Activated CD4-positive, alpha-beta memory T cell treated with anti-CD3 and anti-CD28 coated beads, Interleukin-2, amount 10 ng/mL, durations not matched to agents 7 days and 5 days (primary cell): ENCODE data around the gene DUXA. TPM values are rescaled to one million over a fixed set of nuclear protein-coding genes. Genes with fewer than 3 reads are reported as not detected.
"Not testable (repeated sequence)": the region's sequence is repeated elsewhere in the genome, so short reads cannot be mapped to it uniquely, and the experiment has no call there.

Experiments
- CTCF ChIA-PET: fragments of 350-600 bp; sonication (Branson Sonifier 250); formaldehyde crosslinking; loops from one replicate; lab custom pipeline; 2021; ENCODE audit warnings: antibody characterized with exemption, inconsistent platforms; lab: Charles Lee
- POLR2A ChIA-PET: fragments of 350-600 bp; sonication (Branson Sonifier 250); formaldehyde crosslinking; loops from one replicate; lab custom pipeline; 2021; ENCODE audit warnings: antibody characterized with exemption; lab: Charles Lee
- DNase-seq: peaks from one replicate; pipeline ENCODE4 v3.0.0-alpha.2; 2020
- H3K27ac Mint-ChIP-seq: one replicate; pipeline ENCODE4 v1.8.0; 2021; ENCODE audit warnings: mild to moderate bottlenecking, mixed read lengths
- H3K27me3 Mint-ChIP-seq: one replicate; pipeline ENCODE4 v1.8.0; 2021; ENCODE audit warnings: mixed read lengths
- H3K36me3 Mint-ChIP-seq: one replicate; pipeline ENCODE4 v1.8.0; 2021; ENCODE audit warnings: low read depth, mixed read lengths
- H3K4me1 Mint-ChIP-seq: one replicate; pipeline ENCODE4 v1.8.0; 2021; ENCODE audit warnings: mixed read lengths
- H3K4me3 Mint-ChIP-seq: one replicate; pipeline ENCODE4 v1.8.0; 2021; ENCODE audit warnings: mild to moderate bottlenecking, mixed read lengths
- H3K9me3 Mint-ChIP-seq: one replicate; pipeline ENCODE4 v1.8.0; 2021; ENCODE audit warnings: mixed read lengths
- total RNA-seq, 2 experiments: library from RNA; stranded (reverse); gene quantifications; one replicate each; pipeline ENCODE4 v1.2.3, GENCODE V29; 2021

The DUXA gene
- not detected for total RNA-seq

- no peak for DNase-seq
- Mint-ChIP-seq H3K4me1 (peaks cover 5% of the 10 kb centered on the region), H3K36me3 (peaks cover 4% of the 10 kb centered on the region), H3K4me3 (no peak within 1 kb of the TSS), H3K27me3 (no peaks in the 10 kb centered on the region), H3K27ac (no peak within 1 kb of the TSS), H3K9me3 (peaks cover 25% of the 10 kb centered on the region)
- CTCF ChIA-PET: no interaction called here
- POLR2A ChIA-PET: no interaction called here
Observed at GRCh38 chr19:57167385-57167784, at the start of gene DUXA. Gene DUXA (minus strand): TSS chr19:57167485. CDS start chr19:57167443, 42 bp downstream.

- H3K9me3 Mint-ChIP-seq: peaks cover 34% of the 10 kb centered on the region
- ChIA-PET CTCF (no interaction called here), POLR2A (no interaction called here)
- no peak overlapping the region for H3K27ac Mint-ChIP-seq
- H3K4me1 Mint-ChIP-seq: no peaks in the 10 kb centered on the region
- H3K4me3 Mint-ChIP-seq: no peak overlapping the region
- no peaks in the 10 kb centered on the region for H3K27me3 Mint-ChIP-seq
- no peak for DNase-seq
- peaks cover 81% of the 10 kb centered on the region for H3K36me3 Mint-ChIP-seq
Observed at GRCh38 chr19:57212109-57212508, 44.8 kb upstream of the DUXA start.

GRCh38 chr19:57210381-57210780, 43.1 kb upstream of the DUXA start:
- no peak overlapping the region for H3K27ac Mint-ChIP-seq
- H3K36me3 Mint-ChIP-seq: peaks cover 82% of the 10 kb centered on the region
- H3K4me3 Mint-ChIP-seq: no peak overlapping the region
- CTCF ChIA-PET: interaction anchor here (0.6 kb wide), 1 partner anchor 34 kb away, joined by 8 read pairs; no protein-coding TSS in a partner anchor
- peaks cover 29% of the 10 kb centered on the region for H3K9me3 Mint-ChIP-seq
- no peaks in the 10 kb centered on the region for H3K27me3 Mint-ChIP-seq
- no peak for DNase-seq
- POLR2A ChIA-PET: no interaction called here
- H3K4me1 Mint-ChIP-seq: no peaks in the 10 kb centered on the region

- H3K36me3 Mint-ChIP-seq: peaks cover 87% of the 10 kb centered on the region
- H3K4me1 Mint-ChIP-seq: no peaks in the 10 kb centered on the region
- no peak overlapping the region for H3K4me3 Mint-ChIP-seq
- H3K27ac Mint-ChIP-seq: no peak overlapping the region
- ChIA-PET CTCF (no interaction called here), POLR2A (no interaction called here)
- DNase-seq: no peak
- H3K27me3 Mint-ChIP-seq: no peaks in the 10 kb centered on the region
- H3K9me3 Mint-ChIP-seq: peaks cover 36% of the 10 kb centered on the region
Observed at GRCh38 chr19:57202160-57202559, 34.9 kb upstream of the DUXA start.

GRCh38 chr19:57197874-57198273, 30.6 kb upstream of the DUXA start:
- H3K4me3 Mint-ChIP-seq, POLR2A ChIA-PET: not testable (repeated sequence)
- H3K9me3 Mint-ChIP-seq: peaks cover 40% of the 10 kb centered on the region

GRCh38 chr19:57192993-57193392, 25.7 kb upstream of the DUXA start:
- peak overlapping the region; percentile 9 for H3K27ac Mint-ChIP-seq
- peaks cover 83% of the 10 kb centered on the region for H3K36me3 Mint-ChIP-seq
- POLR2A ChIA-PET: interaction anchor here (1.4 kb wide), 1 partner anchor 86 kb away, joined by 3 read pairs; no protein-coding TSS in a partner anchor
- H3K27me3 Mint-ChIP-seq: peaks cover 2% of the 10 kb centered on the region
- H3K4me1 Mint-ChIP-seq: peaks cover 29% of the 10 kb centered on the region
- peak overlapping the region; percentile 88 for H3K4me3 Mint-ChIP-seq
- H3K9me3 Mint-ChIP-seq: peaks cover 45% of the 10 kb centered on the region
- DNase-seq: no peak
- CTCF ChIA-PET: no interaction called here

More at GRCh38 chr19:57197874-57198273, 30.6 kb upstream of the DUXA start:
- H3K4me1 Mint-ChIP-seq: peaks cover 12% of the 10 kb centered on the region
- peaks cover 94% of the 10 kb centered on the region for H3K36me3 Mint-ChIP-seq
- H3K27ac Mint-ChIP-seq, H3K27me3 Mint-ChIP-seq, CTCF ChIA-PET, DNase-seq: not testable (repeated sequence)

- peaks cover 77% of the 10 kb centered on the region for H3K36me3 Mint-ChIP-seq
- CTCF ChIA-PET: no interaction called here
- peaks cover 47% of the 10 kb centered on the region for H3K9me3 Mint-ChIP-seq
- peak overlapping the region; percentile 88 for H3K4me3 Mint-ChIP-seq
- H3K27me3 Mint-ChIP-seq: peaks cover 4% of the 10 kb centered on the region
- DNase-seq: no peak
- H3K27ac Mint-ChIP-seq: peak overlapping the region; percentile 80
- peaks cover 29% of the 10 kb centered on the region for H3K4me1 Mint-ChIP-seq
- POLR2A ChIA-PET: interaction anchor here (0.6 to 2.4 kb wide), 5 partner anchors 44 to 228 kb away, joined by 3 to 14 read pairs (median 5); partner anchors contain the start of genes ZNF548 and ZNF805
Observed at GRCh38 chr19:57192077-57192420, 24.8 kb upstream of the DUXA start.

- H3K27me3 Mint-ChIP-seq: peaks cover 4% of the 10 kb centered on the region
- peaks cover 29% of the 10 kb centered on the region for H3K4me1 Mint-ChIP-seq
- peak within 1 kb of the TSS; percentile 88 for H3K4me3 Mint-ChIP-seq
- peaks cover 71% of the 10 kb centered on the region for H3K36me3 Mint-ChIP-seq
- ChIA-PET CTCF (no interaction called here), POLR2A (interaction anchor here (0.6 to 2.4 kb wide), 5 partner anchors 44 to 229 kb away, joined by 3 to 14 read pairs (median 5); partner anchors contain the start of genes ZNF548 and ZNF805)
- H3K27ac Mint-ChIP-seq: peak within 1 kb of the TSS; percentile 80
- DNase-seq: peak; percentile 90
- H3K9me3 Mint-ChIP-seq: peaks cover 43% of the 10 kb centered on the region
Observed at GRCh38 chr19:57191141-57192076, 24.1 kb upstream of the DUXA start, which contains the start of gene ZNF264. Gene ZNF264 (plus strand): TSS chr19:57191500. CDS start chr19:57191914, 414 bp downstream.

- H3K9me3 Mint-ChIP-seq: peaks cover 42% of the 10 kb centered on the region
- peaks cover 60% of the 10 kb centered on the region for H3K36me3 Mint-ChIP-seq
- H3K27me3 Mint-ChIP-seq: peaks cover 4% of the 10 kb centered on the region
- peaks cover 29% of the 10 kb centered on the region for H3K4me1 Mint-ChIP-seq
- CTCF ChIA-PET: no interaction called here
- no peak overlapping the region for H3K27ac Mint-ChIP-seq
- no peak for DNase-seq
- POLR2A ChIA-PET: interaction anchor here (2.0 to 2.4 kb wide), 2 partner anchors 50 to 199 kb away, joined by 12 to 14 read pairs; partner anchors contain the start of genes ZNF548 and ZNF805
- peak overlapping the region; percentile 88 for H3K4me3 Mint-ChIP-seq
Observed at GRCh38 chr19:57190301-57190700, 23.0 kb upstream of the DUXA start.

- no peaks in the 10 kb centered on the region for H3K27me3 Mint-ChIP-seq
- peaks cover 11% of the 10 kb centered on the region for H3K4me1 Mint-ChIP-seq
- H3K9me3 Mint-ChIP-seq: peaks cover 29% of the 10 kb centered on the region
- peaks cover 9% of the 10 kb centered on the region for H3K36me3 Mint-ChIP-seq
- DNase-seq: no peak
- ChIA-PET CTCF (no interaction called here), POLR2A (no interaction called here)
- H3K27ac Mint-ChIP-seq: no peak overlapping the region
- H3K4me3 Mint-ChIP-seq: no peak overlapping the region
Observed at GRCh38 chr19:57171551-57172081, 4.3 kb upstream of the DUXA start.

- DNase-seq: no peak
- Mint-ChIP-seq H3K9me3 (peaks cover 22% of the 10 kb centered on the region), H3K27me3 (no peaks in the 10 kb centered on the region), H3K4me1 (no peaks in the 10 kb centered on the region), H3K36me3 (no peaks in the 10 kb centered on the region), H3K4me3 (no peak overlapping the region), H3K27ac (no peak overlapping the region)
- ChIA-PET POLR2A (no interaction called here), CTCF (no interaction called here)
Observed at GRCh38 chr19:57165846-57166245, 1.4 kb downstream of the DUXA start.

GRCh38 chr19:57161985-57162539, 5.2 kb downstream of the DUXA start:
- Mint-ChIP-seq H3K9me3 (peaks cover 28% of the 10 kb centered on the region), H3K27me3 (no peaks in the 10 kb centered on the region), H3K4me3 (no peak overlapping the region), H3K4me1 (no peaks in the 10 kb centered on the region), H3K36me3 (no peaks in the 10 kb centered on the region), H3K27ac (no peak overlapping the region)
- CTCF ChIA-PET: no interaction called here
- POLR2A ChIA-PET: no interaction called here
- no peak for DNase-seq

GRCh38 chr19:57152921-57153320, 14.4 kb downstream of the DUXA start:
- no peaks in the 10 kb centered on the region for H3K36me3 Mint-ChIP-seq
- no peak for DNase-seq
- no peak overlapping the region for H3K27ac Mint-ChIP-seq

More at GRCh38 chr19:57152921-57153320, 14.4 kb downstream of the DUXA start:
- CTCF ChIA-PET: no interaction called here
- H3K4me1 Mint-ChIP-seq: no peaks in the 10 kb centered on the region
- H3K9me3 Mint-ChIP-seq: peaks cover 32% of the 10 kb centered on the region
- H3K4me3 Mint-ChIP-seq: no peak overlapping the region
- no peaks in the 10 kb centered on the region for H3K27me3 Mint-ChIP-seq
- POLR2A ChIA-PET: no interaction called here
